Thyroid gland (tissue), 4 donors: ENCODE measurements around the gene AP4B1. TPM values are rescaled to one million over a fixed set of nuclear protein-coding genes. Genes with fewer than 3 reads are reported as not detected.
A peak's percentile ranks its signal among the peaks of the same experiment; 100 is the strongest.

Source experiments
- DNase-seq, 2 donors: peaks; one replicate each; pipeline ENCODE4 v3.0.0-alpha.2; 2019
- H3K27ac ChIP-seq, 3 donors: fragments of 200-600 bp; sonication (generic); 1 replicate in 2 of 3; 2 replicates in 1 of 3; pipeline ENCODE4 v1.5.1; 2016 to 2019; ENCODE audit warnings: mild to moderate bottlenecking in 1 of 3, moderate library complexity in 1 of 3
- H3K27me3 ChIP-seq: fragments of 200-600 bp; sonication (generic); one replicate; pipeline ENCODE4 v1.5.1; 2019
- H3K36me3 ChIP-seq, 2 donors: fragments of 200-600 bp; sonication (generic); one replicate each; pipeline ENCODE4 v1.5.1; 2016 to 2019
- H3K4me1 ChIP-seq, 2 donors: fragments of 200-600 bp; sonication (generic); one replicate each; pipeline ENCODE4 v1.5.1; 2017 to 2019
- H3K4me3 ChIP-seq, 3 donors: fragments of 200-600 bp; sonication (generic); replicated peaks in 1 of 3; 1 replicate in 2 of 3; 2 replicates in 1 of 3; pipeline ENCODE4 v1.5.1; 2016; ENCODE audit warnings: mild to moderate bottlenecking in 1 of 3
- H3K9me3 ChIP-seq: fragments of 200-600 bp; sonication (generic); one replicate; pipeline ENCODE4 v1.5.1; 2017
- CTCF ChIP-seq, 6 experiments: fragments of 200-600 bp in 3 of 6; fragments of 450-650 bp in 3 of 6; sonication (generic) in 3 of 6; IDR thresholded peaks; one replicate each; pipeline ENCODE4 v1.5.1; 2016 to 2019; ENCODE audit warnings: antibody characterized with exemption in 6 of 6, mild to moderate bottlenecking in 2 of 6, inconsistent platforms in 1 of 6, moderate library complexity in 1 of 6
- POLR2A ChIP-seq, 2 donors: fragments of 450-650 bp; IDR thresholded peaks; one replicate each; pipeline ENCODE4 v1.6.1; 2017; ENCODE audit warnings: antibody characterized with exemption in 2 of 2, mild to moderate bottlenecking in 2 of 2, moderate library complexity in 1 of 2
- WGBS, 2 donors: methylation state at CpG; one replicate each; pipeline ENCODE4 v1.1.5; 2017; 5-methylcytosine and 5-hydroxymethylcytosine counted together
- intact Hi-C: fragments of 100-400 bp; cut with DNase I; formaldehyde crosslinking; loops from one replicate; pipeline ENCODE4 v1.15.1; 2023
- total RNA-seq, 4 donors: library from RNA; depleted of rRNA; stranded (reverse); fragments of >200 nt; gene quantifications; one replicate each; pipeline ENCODE4 v1.2.3, GENCODE V29; 2016

Gene AP4B1
- total RNA-seq, 4 donors from 2014 or later, result 9.7 to 14.8 (median 14.0) TPM

GRCh38 chr1:113871597-113872113 is 32.9 kb downstream of the AP4B1 start, which contains the start of gene PTPN22:
PTPN22 (minus strand) TSS chr1:113871712.
- intact Hi-C loops, result no loop called here
- no peaks in the 10 kb centered on the region for H3K4me1 ChIP-seq
- no peak within 1 kb of the TSS for H3K4me3 ChIP-seq
- 82 to 84% methylated on average over 4 of the region's 4 CpGs for WGBS, 2 donors
- peak; percentile 8 to 18 for DNase-seq
- no peaks in the 10 kb centered on the region for H3K36me3 ChIP-seq
- TF ChIP-seq CTCF (IDR thresholded peaks at IDR 0.05), result no peak
- peak in 1 of 2 donors; percentile 16 for TF ChIP-seq POLR2A (IDR thresholded peaks at IDR 0.05)
- H3K27ac ChIP-seq, result no peak within 1 kb of the TSS
- H3K9me3 ChIP-seq, result no peaks in the 10 kb centered on the region
- no peaks in the 10 kb centered on the region for H3K27me3 ChIP-seq

GRCh38 chr1:113870778-113871177 is 33.8 kb downstream of the AP4B1 start:
- Histone ChIP-seq H3K4me3 (no peak overlapping the region), H3K27me3 (no peaks in the 10 kb centered on the region), H3K36me3 (no peaks in the 10 kb centered on the region), H3K4me1 (no peaks in the 10 kb centered on the region), H3K9me3 (no peaks in the 10 kb centered on the region), H3K27ac (no peak overlapping the region)
- intact Hi-C loops, result no loop called here
- WGBS, 2 donors, result 82 to 95% methylated on average over 3 of the region's 3 CpGs
- TF ChIP-seq POLR2A (IDR thresholded peaks at IDR 0.05) (no peak), CTCF (IDR thresholded peaks at IDR 0.05) (no peak)
- DNase-seq, result no peak

GRCh38 chr1:113868387-113869083 is 36.1 kb downstream of the AP4B1 start:
- H3K27me3 ChIP-seq, result no peaks in the 10 kb centered on the region

GRCh38 chr1:113861641-113862040 is 43.0 kb downstream of the AP4B1 start:
- intact Hi-C loops, result no loop called here
- Histone ChIP-seq H3K36me3 (no peaks in the 10 kb centered on the region), H3K4me3 (no peak overlapping the region), H3K27ac (no peak overlapping the region), H3K4me1 (no peaks in the 10 kb centered on the region), H3K9me3 (no peaks in the 10 kb centered on the region), H3K27me3 (no peaks in the 10 kb centered on the region)
- TF ChIP-seq POLR2A (IDR thresholded peaks at IDR 0.05), result no peak
- TF ChIP-seq CTCF (IDR thresholded peaks at IDR 0.05), result no peak
- WGBS, 2 donors, result 90 to 91% methylated on average over 5 of the region's 5 CpGs
- DNase-seq, result no peak

More at GRCh38 chr1:113868387-113869083, 36.1 kb downstream of the AP4B1 start:
- H3K36me3 ChIP-seq, result no peaks in the 10 kb centered on the region
- no peaks in the 10 kb centered on the region for H3K4me1 ChIP-seq
- WGBS, 2 donors, result 95% methylated on average over 4 of the region's 4 CpGs
- no peak overlapping the region for H3K4me3 ChIP-seq
- H3K27ac ChIP-seq, result no peak overlapping the region
- intact Hi-C loops, result no loop called here
- no peak for TF ChIP-seq CTCF (IDR thresholded peaks at IDR 0.05)
- no peak for TF ChIP-seq POLR2A (IDR thresholded peaks at IDR 0.05)
- no peak for DNase-seq
- H3K9me3 ChIP-seq, result no peaks in the 10 kb centered on the region

- WGBS, 2 donors, result 73 to 77% methylated on average over 3 of the region's 3 CpGs
- no peaks in the 10 kb centered on the region for H3K9me3 ChIP-seq
- no peak overlapping the region for H3K27ac ChIP-seq
Measured at GRCh38 chr1:113860891-113861290, 43.7 kb downstream of the AP4B1 start.

More at GRCh38 chr1:113860891-113861290, 43.7 kb downstream of the AP4B1 start:
- TF ChIP-seq POLR2A (IDR thresholded peaks at IDR 0.05) (no peak), CTCF (IDR thresholded peaks at IDR 0.05) (no peak)
- Histone ChIP-seq H3K4me1 (no peaks in the 10 kb centered on the region), H3K4me3 (no peak overlapping the region), H3K27me3 (no peaks in the 10 kb centered on the region), H3K36me3 (no peaks in the 10 kb centered on the region)
- intact Hi-C loops, result no loop called here
- no peak for DNase-seq
